ENCODE results near the gene FAM111A.
A peak's percentile ranks its signal among the peaks of the same experiment; 100 is the strongest.

The FAM111A gene

GRCh38 chr11:59158206-59159068 lies 15.8 kb downstream of the FAM111A start:
- Histone ChIP-seq H3K9ac (ENCODE audit: low read depth in 1 of 2, low read length in 2 of 2) (no peak overlapping the region), H3K9me3 (ENCODE audit: control insufficient read depth in 1 of 2, low read length in 2 of 2) (no peaks in the 10 kb centered on the region), H3K4me1 (ENCODE audit: control insufficient read depth in 1 of 2, insufficient read depth in 2 of 2, low read length in 2 of 2) (no peaks in the 10 kb centered on the region), H3K27me3 (ENCODE audit: control insufficient read depth in 1 of 2, insufficient read depth in 2 of 2, low read length in 2 of 2) (no peaks in the 10 kb centered on the region), H3K36me3 (ENCODE audit: control insufficient read depth in 1 of 2, insufficient read depth in 2 of 2, low read length in 2 of 2) (no peaks in the 10 kb centered on the region), H3K4me3 (ENCODE audit: low read depth in 1 of 2, low read length in 2 of 2) (no peak overlapping the region), H3K27ac (ENCODE audit: low read depth, low read length) (no peak overlapping the region)

GRCh38 chr11:59164028-59164427 lies 21.4 kb downstream of the FAM111A start:
- Histone ChIP-seq H3K9me3 (ENCODE audit: control insufficient read depth in 1 of 2, low read length in 2 of 2) (no peaks in the 10 kb centered on the region), H3K36me3 (ENCODE audit: control insufficient read depth in 1 of 2, insufficient read depth in 2 of 2, low read length in 2 of 2) (no peaks in the 10 kb centered on the region), H3K4me1 (ENCODE audit: control insufficient read depth in 1 of 2, insufficient read depth in 2 of 2, low read length in 2 of 2) (no peaks in the 10 kb centered on the region), H3K27me3 (ENCODE audit: control insufficient read depth in 1 of 2, insufficient read depth in 2 of 2, low read length in 2 of 2) (no peaks in the 10 kb centered on the region), H3K9ac (ENCODE audit: low read depth in 1 of 2, low read length in 2 of 2) (no peak overlapping the region), H3K27ac (ENCODE audit: low read depth, low read length) (no peak overlapping the region), H3K4me3 (ENCODE audit: low read depth in 1 of 2, low read length in 2 of 2) (no peak overlapping the region)

GRCh38 chr11:59171508-59172322 lies 29.1 kb downstream of the FAM111A start, which contains the start of gene DTX4:
Gene DTX4 (plus strand): TSS chr11:59172132. CDS start chr11:59172596, 464 bp downstream.
- H3K4me3 ChIP-seq (ENCODE audit: low read depth in 1 of 2, low read length in 2 of 2): peak within 1 kb of the TSS; percentile 75 to 80
- H3K27ac ChIP-seq (ENCODE audit: low read depth, low read length): peak within 1 kb of the TSS; percentile 90
- peak within 1 kb of the TSS; percentile 73 to 77 for H3K9ac ChIP-seq (ENCODE audit: low read depth in 1 of 2, low read length in 2 of 2)
- peaks cover 0 to 8% of the 10 kb centered on the region in 2 donors for H3K36me3 ChIP-seq (ENCODE audit: control insufficient read depth in 1 of 2, insufficient read depth in 2 of 2, low read length in 2 of 2)
- H3K9me3 ChIP-seq (ENCODE audit: control insufficient read depth in 1 of 2, low read length in 2 of 2): no peaks in the 10 kb centered on the region
- H3K4me1 ChIP-seq (ENCODE audit: control insufficient read depth in 1 of 2, insufficient read depth in 2 of 2, low read length in 2 of 2): peaks cover 20 to 26% of the 10 kb centered on the region in 2 donors
- H3K27me3 ChIP-seq (ENCODE audit: control insufficient read depth in 1 of 2, insufficient read depth in 2 of 2, low read length in 2 of 2): no peaks in the 10 kb centered on the region

- Histone ChIP-seq H3K27me3 (ENCODE audit: control insufficient read depth in 1 of 2, insufficient read depth in 2 of 2, low read length in 2 of 2) (no peaks in the 10 kb centered on the region), H3K4me3 (ENCODE audit: low read depth in 1 of 2, low read length in 2 of 2) (peak overlapping the region; percentile 75 to 80), H3K9ac (ENCODE audit: low read depth in 1 of 2, low read length in 2 of 2) (peak overlapping the region; percentile 73 to 77), H3K4me1 (ENCODE audit: control insufficient read depth in 1 of 2, insufficient read depth in 2 of 2, low read length in 2 of 2) (peaks cover 28 to 32% of the 10 kb centered on the region in 2 donors), H3K27ac (ENCODE audit: low read depth, low read length) (peak overlapping the region; percentile 90), H3K9me3 (ENCODE audit: control insufficient read depth in 1 of 2, low read length in 2 of 2) (no peaks in the 10 kb centered on the region), H3K36me3 (ENCODE audit: control insufficient read depth in 1 of 2, insufficient read depth in 2 of 2, low read length in 2 of 2) (peaks cover 0 to 12% of the 10 kb centered on the region in 2 donors)
Measured at GRCh38 chr11:59172345-59173079, 29.9 kb downstream of the FAM111A start.

- Histone ChIP-seq H3K9ac (ENCODE audit: low read depth in 1 of 2, low read length in 2 of 2) (peak overlapping the region; percentile 73 to 77), H3K4me1 (ENCODE audit: control insufficient read depth in 1 of 2, insufficient read depth in 2 of 2, low read length in 2 of 2) (peaks cover 29 to 37% of the 10 kb centered on the region in 2 donors)
Measured at GRCh38 chr11:59173080-59173963, 30.7 kb downstream of the FAM111A start.

GRCh38 chr11:59173964-59174663 lies 31.5 kb downstream of the FAM111A start:
- peaks cover 29 to 37% of the 10 kb centered on the region in 2 donors for H3K4me1 ChIP-seq (ENCODE audit: control insufficient read depth in 1 of 2, insufficient read depth in 2 of 2, low read length in 2 of 2)
- no peaks in the 10 kb centered on the region for H3K27me3 ChIP-seq (ENCODE audit: control insufficient read depth in 1 of 2, insufficient read depth in 2 of 2, low read length in 2 of 2)
- H3K4me3 ChIP-seq (ENCODE audit: low read depth in 1 of 2, low read length in 2 of 2): peak overlapping the region; percentile 75 to 80
- peak overlapping the region; percentile 90 for H3K27ac ChIP-seq (ENCODE audit: low read depth, low read length)
- H3K9me3 ChIP-seq (ENCODE audit: control insufficient read depth in 1 of 2, low read length in 2 of 2): no peaks in the 10 kb centered on the region
- H3K9ac ChIP-seq (ENCODE audit: low read depth in 1 of 2, low read length in 2 of 2): peak overlapping the region; percentile 73 to 77
- H3K36me3 ChIP-seq (ENCODE audit: control insufficient read depth in 1 of 2, insufficient read depth in 2 of 2, low read length in 2 of 2): peaks cover 0 to 17% of the 10 kb centered on the region in 2 donors

More at GRCh38 chr11:59173080-59173963, 30.7 kb downstream of the FAM111A start:
- H3K27me3 ChIP-seq (ENCODE audit: control insufficient read depth in 1 of 2, insufficient read depth in 2 of 2, low read length in 2 of 2): no peaks in the 10 kb centered on the region
- peak overlapping the region; percentile 90 for H3K27ac ChIP-seq (ENCODE audit: low read depth, low read length)
- H3K9me3 ChIP-seq (ENCODE audit: control insufficient read depth in 1 of 2, low read length in 2 of 2): no peaks in the 10 kb centered on the region
- peaks cover 0 to 12% of the 10 kb centered on the region in 2 donors for H3K36me3 ChIP-seq (ENCODE audit: control insufficient read depth in 1 of 2, insufficient read depth in 2 of 2, low read length in 2 of 2)
- H3K4me3 ChIP-seq (ENCODE audit: low read depth in 1 of 2, low read length in 2 of 2): peak overlapping the region; percentile 75 to 80

DNA sequence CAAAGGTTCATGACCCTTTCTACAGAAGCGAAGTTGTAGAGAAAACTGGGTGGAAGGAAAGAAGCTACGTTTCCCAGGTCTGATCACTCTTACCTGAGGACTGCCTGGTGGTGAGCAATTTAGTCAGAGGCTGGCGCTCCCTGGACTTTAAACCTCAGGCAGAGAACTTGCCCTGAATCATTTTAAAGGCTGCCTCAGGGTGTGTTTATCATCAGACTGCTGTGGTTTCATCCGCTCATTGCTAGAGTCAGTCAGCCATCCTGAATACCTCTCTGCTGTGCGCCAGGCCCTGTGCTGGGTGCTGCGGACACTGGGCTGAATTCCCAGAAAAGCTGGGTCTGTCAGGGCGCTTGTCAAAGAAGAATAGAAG lies 32.0 kb downstream of the FAM111A start:
- Histone ChIP-seq H3K4me3 (ENCODE audit: low read depth in 1 of 2, low read length in 2 of 2) (peak overlapping the region; percentile 67 to 75), H3K27me3 (ENCODE audit: control insufficient read depth in 1 of 2, insufficient read depth in 2 of 2, low read length in 2 of 2) (no peaks in the 10 kb centered on the region), H3K36me3 (ENCODE audit: control insufficient read depth in 1 of 2, insufficient read depth in 2 of 2, low read length in 2 of 2) (peaks cover 0 to 17% of the 10 kb centered on the region in 2 donors), H3K9me3 (ENCODE audit: control insufficient read depth in 1 of 2, low read length in 2 of 2) (no peaks in the 10 kb centered on the region), H3K27ac (ENCODE audit: low read depth, low read length) (peak overlapping the region; percentile 90), H3K9ac (ENCODE audit: low read depth in 1 of 2, low read length in 2 of 2) (peak overlapping the region; percentile 27 to 77), H3K4me1 (ENCODE audit: control insufficient read depth in 1 of 2, insufficient read depth in 2 of 2, low read length in 2 of 2) (peaks cover 29 to 37% of the 10 kb centered on the region in 2 donors)

DNA sequence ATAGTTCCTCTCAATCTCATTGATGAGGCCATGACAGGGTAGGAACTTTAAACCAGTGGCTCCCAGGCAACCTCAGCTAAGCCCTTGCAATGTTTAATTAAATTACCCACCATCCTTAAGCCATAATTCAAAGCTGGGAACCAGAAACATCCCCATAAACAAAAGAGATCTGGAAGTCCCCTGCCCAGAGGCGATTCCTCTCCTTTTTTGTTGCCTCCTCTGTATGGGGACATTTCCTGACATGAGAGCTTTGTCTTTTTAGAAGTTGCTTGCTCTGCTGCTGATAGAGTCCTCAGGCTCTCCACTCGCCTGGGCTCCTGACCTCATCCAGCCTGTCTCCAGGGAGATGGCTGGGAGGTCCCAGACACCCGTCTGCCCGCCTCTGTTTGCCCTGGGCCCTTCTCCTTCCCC lies 32.4 kb downstream of the FAM111A start:
- Histone ChIP-seq H3K4me3 (ENCODE audit: low read depth in 1 of 2, low read length in 2 of 2) (peak overlapping the region; percentile 67 to 75), H3K9ac (ENCODE audit: low read depth in 1 of 2, low read length in 2 of 2) (peak overlapping the region; percentile 5 to 77), H3K27me3 (ENCODE audit: control insufficient read depth in 1 of 2, insufficient read depth in 2 of 2, low read length in 2 of 2) (no peaks in the 10 kb centered on the region), H3K9me3 (ENCODE audit: control insufficient read depth in 1 of 2, low read length in 2 of 2) (no peaks in the 10 kb centered on the region), H3K36me3 (ENCODE audit: control insufficient read depth in 1 of 2, insufficient read depth in 2 of 2, low read length in 2 of 2) (peaks cover 0 to 17% of the 10 kb centered on the region in 2 donors), H3K4me1 (ENCODE audit: control insufficient read depth in 1 of 2, insufficient read depth in 2 of 2, low read length in 2 of 2) (peaks cover 29 to 37% of the 10 kb centered on the region in 2 donors), H3K27ac (ENCODE audit: low read depth, low read length) (peak overlapping the region; percentile 90)

Measured in duodenal mucosa (tissue), 2 donors.